HG02973 (cell line): Measurements from ENCODE around the gene SUSD5.

Source experiments
- ATAC-seq: cut with Tn5 transposase; IDR thresholded peaks from one replicate; pipeline ENCODE4 v1.9.1; 2021; ENCODE audit warnings: moderate library complexity; ENCODE audit not compliant: unreplicated experiment

The SUSD5 gene

GRCh38 chr3:33218446-33219174 is at the start of gene SUSD5:
TSS of gene SUSD5 (minus strand) at chr3:33218810. CDS start at chr3:33218797, 13 bp downstream.
- no peak for ATAC-seq

- ATAC-seq, result no peak
These were observed 41.5 kb upstream of the SUSD5 start for GRCh38 chr3:33260104-33260503.

- ATAC-seq, result no peak
These were observed 37.6 kb upstream of the SUSD5 start for GRCh38 chr3:33256249-33256648.

GRCh38 chr3:33250712-33251111 is 32.1 kb upstream of the SUSD5 start:
- no peak for ATAC-seq

- ATAC-seq, result no peak
These were observed 28.2 kb upstream of the SUSD5 start for GRCh38 chr3:33246786-33247185.

GRCh38 chr3:33240261-33240660 is 21.7 kb upstream of the SUSD5 start:
- no peak for ATAC-seq

- ATAC-seq, result no peak
These were observed 20.3 kb upstream of the SUSD5 start for GRCh38 chr3:33238923-33239322.

- no peak for ATAC-seq
These were observed 18.8 kb upstream of the SUSD5 start for GRCh38 chr3:33237439-33237838.

- no peak for ATAC-seq
These were observed 17.4 kb upstream of the SUSD5 start for GRCh38 chr3:33236005-33236404.

- ATAC-seq, result no peak
These were observed 15.3 kb upstream of the SUSD5 start for GRCh38 chr3:33233884-33234283.

- ATAC-seq, result no peak
These were observed 13.3 kb upstream of the SUSD5 start for GRCh38 chr3:33231756-33232465.

- ATAC-seq, result no peak
These were observed 11.3 kb upstream of the SUSD5 start for GRCh38 chr3:33229947-33230346.

- no peak for ATAC-seq
These were observed 10.5 kb upstream of the SUSD5 start for GRCh38 chr3:33229066-33229465.

GRCh38 chr3:33221241-33221640 is 2.6 kb upstream of the SUSD5 start:
- ATAC-seq, result no peak

GRCh38 chr3:33219175-33219487 is 521 bp upstream of the SUSD5 start:
- no peak for ATAC-seq

- ATAC-seq, result no peak
These were observed 654 bp downstream of the SUSD5 start for GRCh38 chr3:33217866-33218445.

- ATAC-seq, result no peak
These were observed 2.9 kb downstream of the SUSD5 start for GRCh38 chr3:33215739-33216138.

- no peak for ATAC-seq
These were observed 6.2 kb downstream of the SUSD5 start for GRCh38 chr3:33212406-33212805.

- ATAC-seq, result no peak
These were observed 7.2 kb downstream of the SUSD5 start for GRCh38 chr3:33211444-33211843.

GRCh38 chr3:33209357-33209756 is 9.3 kb downstream of the SUSD5 start:
- ATAC-seq, result no peak

GRCh38 chr3:33202711-33203457 is 15.7 kb downstream of the SUSD5 start:
- no peak for ATAC-seq

- no peak for ATAC-seq
These were observed 17.4 kb downstream of the SUSD5 start for GRCh38 chr3:33201195-33201594.
